ENCODE data around the gene GRK1.

The GRK1 gene

DNA sequence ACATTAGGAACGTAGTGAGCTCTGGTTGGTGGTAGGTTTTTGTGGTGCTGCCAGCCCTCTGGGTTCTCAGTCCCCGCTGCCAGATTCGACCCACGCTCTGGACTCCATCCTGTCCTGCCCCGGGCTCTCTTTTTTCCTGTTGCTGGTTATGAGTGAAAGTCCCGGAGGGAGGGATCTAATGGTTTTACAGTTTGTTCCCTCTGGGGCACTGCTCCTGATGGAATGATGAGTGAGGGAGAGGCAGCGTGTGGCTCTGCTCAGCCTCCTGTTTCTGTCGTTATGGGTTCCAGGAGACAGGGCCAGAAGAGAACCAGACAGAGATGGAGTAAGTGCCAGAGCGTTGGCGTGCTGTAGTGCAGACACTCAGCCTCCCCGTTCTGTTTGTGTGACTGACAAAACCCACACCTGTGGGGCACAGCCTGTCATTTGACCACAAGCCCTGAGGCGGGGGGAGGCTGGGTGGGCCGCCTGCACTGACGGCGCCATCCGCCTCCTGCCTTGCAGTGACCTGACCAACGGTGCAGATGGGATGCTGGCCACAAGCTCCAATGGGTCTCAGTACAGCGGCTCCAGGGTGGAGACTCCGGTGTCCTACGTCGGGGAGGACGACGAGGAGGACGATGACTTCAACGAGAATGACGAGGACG is 27.3 kb upstream of the GRK1 start:
- H3K9me2 ChIP-seq (replicated peaks; ENCODE audit: insufficient read depth, low read length): no peaks in the 10 kb centered on the region
- no peaks in the 10 kb centered on the region for H3K27me3 ChIP-seq (ENCODE audit: low read length)
- H3K4me2 ChIP-seq (ENCODE audit: low read depth, low read length, poor library complexity, severe bottlenecking): no peak overlapping the region
- no peak overlapping the region for H3K27ac ChIP-seq (ENCODE audit: low read depth, low read length)
- H3K36me3 ChIP-seq (ENCODE audit: low read length): peaks cover 23% of the 10 kb centered on the region
- H4K20me1 ChIP-seq (ENCODE audit: low read depth, low read length): no peaks in the 10 kb centered on the region; the same call in 1 of the 2 replicates
- peaks cover 11% of the 10 kb centered on the region; the same call in 1 of the 2 replicates for H3F3A ChIP-seq (ENCODE audit: insufficient read depth)
- H3K4me3 ChIP-seq (ENCODE audit: insufficient read depth, low read length, poor library complexity, severe bottlenecking): no peak overlapping the region
- no peak overlapping the region for H2AFZ ChIP-seq (ENCODE audit: low read depth, low read length, severe bottlenecking)
- H3K79me2 ChIP-seq (ENCODE audit: insufficient read depth, low read length): 0 out of 2 replicates have a peak, but pooled peaks cover 7% of the 10 kb centered on the region
- H3K9ac ChIP-seq (ENCODE audit: low read length): no peak overlapping the region
- TF ChIP-seq EZH2phosphoT487 (conservative IDR thresholded peaks at IDR 0.05; ENCODE audit: low read length): no peak
- TF ChIP-seq, protein P1, sequence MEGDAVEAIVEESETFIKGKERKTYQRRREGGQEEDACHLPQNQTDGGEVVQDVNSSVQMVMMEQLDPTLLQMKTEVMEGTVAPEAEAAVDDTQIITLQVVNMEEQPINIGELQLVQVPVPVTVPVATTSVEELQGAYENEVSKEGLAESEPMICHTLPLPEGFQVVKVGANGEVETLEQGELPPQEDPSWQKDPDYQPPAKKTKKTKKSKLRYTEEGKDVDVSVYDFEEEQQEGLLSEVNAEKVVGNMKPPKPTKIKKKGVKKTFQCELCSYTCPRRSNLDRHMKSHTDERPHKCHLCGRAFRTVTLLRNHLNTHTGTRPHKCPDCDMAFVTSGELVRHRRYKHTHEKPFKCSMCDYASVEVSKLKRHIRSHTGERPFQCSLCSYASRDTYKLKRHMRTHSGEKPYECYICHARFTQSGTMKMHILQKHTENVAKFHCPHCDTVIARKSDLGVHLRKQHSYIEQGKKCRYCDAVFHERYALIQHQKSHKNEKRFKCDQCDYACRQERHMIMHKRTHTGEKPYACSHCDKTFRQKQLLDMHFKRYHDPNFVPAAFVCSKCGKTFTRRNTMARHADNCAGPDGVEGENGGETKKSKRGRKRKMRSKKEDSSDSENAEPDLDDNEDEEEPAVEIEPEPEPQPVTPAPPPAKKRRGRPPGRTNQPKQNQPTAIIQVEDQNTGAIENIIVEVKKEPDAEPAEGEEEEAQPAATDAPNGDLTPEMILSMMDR (IDR thresholded peaks at IDR 0.05; ENCODE audit: insufficient read depth, low read length, poor library complexity, severe bottlenecking): no peak
- H3K9me3 ChIP-seq (ENCODE audit: insufficient read depth, low read length): no peaks in the 10 kb centered on the region

DNA sequence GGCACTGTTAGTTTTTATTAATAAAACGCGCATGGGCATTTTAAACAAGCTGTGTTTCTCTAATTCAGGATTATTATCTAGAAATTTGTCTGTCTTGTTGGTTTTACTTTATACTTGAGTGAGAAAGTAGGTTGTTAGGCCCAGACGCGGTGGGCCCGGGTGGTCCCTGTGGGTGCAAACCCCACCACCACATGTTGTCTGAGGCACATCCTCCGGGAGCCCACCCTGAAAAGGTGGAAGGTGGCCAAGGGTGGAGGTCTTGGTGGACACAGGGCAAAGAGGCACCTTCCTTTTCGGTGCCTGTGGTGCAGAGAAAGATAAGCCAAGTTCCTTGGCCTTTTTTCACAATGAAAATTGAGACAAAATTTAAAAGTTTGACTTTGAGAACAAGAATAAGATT is 25.6 kb upstream of the GRK1 start:
- Histone ChIP-seq H3K27me3 (ENCODE audit: low read length) (no peaks in the 10 kb centered on the region), H4K20me1 (ENCODE audit: low read depth, low read length) (no peaks in the 10 kb centered on the region; the same call in 1 of the 2 replicates), H3K9me2 (replicated peaks; ENCODE audit: insufficient read depth, low read length) (no peaks in the 10 kb centered on the region), H3K79me2 (ENCODE audit: insufficient read depth, low read length) (0 out of 2 replicates have a peak, but pooled peaks cover 7% of the 10 kb centered on the region), H3K36me3 (ENCODE audit: low read length) (peaks cover 20% of the 10 kb centered on the region), H3K4me2 (ENCODE audit: low read depth, low read length, poor library complexity, severe bottlenecking) (no peak overlapping the region), H3K27ac (ENCODE audit: low read depth, low read length) (no peak overlapping the region), H3K9me3 (ENCODE audit: insufficient read depth, low read length) (no peaks in the 10 kb centered on the region), H3F3A (ENCODE audit: insufficient read depth) (peaks cover 11% of the 10 kb centered on the region; the same call in 1 of the 2 replicates), H3K9ac (ENCODE audit: low read length) (no peak overlapping the region), H2AFZ (ENCODE audit: low read depth, low read length, severe bottlenecking) (no peak overlapping the region), H3K4me3 (ENCODE audit: insufficient read depth, low read length, poor library complexity, severe bottlenecking) (no peak overlapping the region)
- TF ChIP-seq EZH2phosphoT487 (conservative IDR thresholded peaks at IDR 0.05; ENCODE audit: low read length): no peak
- TF ChIP-seq, protein P1 (IDR thresholded peaks at IDR 0.05; ENCODE audit: insufficient read depth, low read length, poor library complexity, severe bottlenecking): no peak

DNA sequence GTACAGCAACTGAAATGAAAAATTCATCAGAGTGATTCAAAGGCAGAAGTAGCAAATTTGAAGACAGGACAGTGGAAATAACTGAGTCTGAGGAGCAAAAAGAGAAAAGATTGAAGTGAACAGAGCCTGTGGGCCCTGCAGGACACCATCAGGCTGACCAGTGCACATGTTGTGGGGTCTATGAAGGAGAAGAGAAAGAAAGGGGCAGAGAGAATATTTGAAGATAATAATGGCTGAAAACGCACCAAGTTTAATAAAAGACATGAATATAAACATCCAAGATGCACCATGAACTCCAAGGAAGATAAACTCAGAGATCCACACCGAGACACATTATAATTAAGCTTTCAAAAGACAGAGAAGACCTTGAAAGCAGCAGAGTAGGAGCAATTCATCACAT is 24.5 kb upstream of the GRK1 start:
- no peaks in the 10 kb centered on the region; the same call in 1 of the 2 replicates for H4K20me1 ChIP-seq (ENCODE audit: low read depth, low read length)
- no peaks in the 10 kb centered on the region for H3K9me2 ChIP-seq (replicated peaks; ENCODE audit: insufficient read depth, low read length)
- no peak overlapping the region for H3K4me2 ChIP-seq (ENCODE audit: low read depth, low read length, poor library complexity, severe bottlenecking)
- H2AFZ ChIP-seq (ENCODE audit: low read depth, low read length, severe bottlenecking): no peak overlapping the region
- no peaks in the 10 kb centered on the region for H3K27me3 ChIP-seq (ENCODE audit: low read length)
- no peak overlapping the region for H3K4me3 ChIP-seq (ENCODE audit: insufficient read depth, low read length, poor library complexity, severe bottlenecking)
- no peak overlapping the region for H3K9ac ChIP-seq (ENCODE audit: low read length)
- no peak overlapping the region for H3K27ac ChIP-seq (ENCODE audit: low read depth, low read length)
- H3F3A ChIP-seq (ENCODE audit: insufficient read depth): peaks cover 11% of the 10 kb centered on the region; the same call in 1 of the 2 replicates
- H3K36me3 ChIP-seq (ENCODE audit: low read length): peaks cover 20% of the 10 kb centered on the region
- H3K79me2 ChIP-seq (ENCODE audit: insufficient read depth, low read length): 0 out of 2 replicates have a peak, but pooled peaks cover 7% of the 10 kb centered on the region
- no peaks in the 10 kb centered on the region for H3K9me3 ChIP-seq (ENCODE audit: insufficient read depth, low read length)
- TF ChIP-seq, protein P1 (IDR thresholded peaks at IDR 0.05; ENCODE audit: insufficient read depth, low read length, poor library complexity, severe bottlenecking): no peak
- TF ChIP-seq EZH2phosphoT487 (conservative IDR thresholded peaks at IDR 0.05; ENCODE audit: low read length): no peak

Measured in SU-DHL-6 (cell line).